HFF-Myc (cell line): ENCODE measurements around the gene FAM8A1.
"Not testable (repeated sequence)": the region's sequence is repeated elsewhere in the genome, so short reads cannot be mapped to it uniquely, and the experiment has no call there.

Experiments used
- DNase-seq: peaks from one replicate; pipeline ENCODE4 v3.0.0-alpha.2; 2011; ENCODE audit warnings: low read depth; ENCODE audit errors: extremely low read depth
- H3K4me3 ChIP-seq: replicated peaks from 2 replicates; pipeline ENCODE4 v1.5.1; 2011; ENCODE audit warnings: low read depth, mild to moderate bottlenecking, control low read depth, low read length
- CTCF ChIP-seq: IDR thresholded peaks from 2 replicates; pipeline ENCODE4 v1.5.1; 2012; ENCODE audit warnings: mild to moderate bottlenecking, low read depth, low read length, control low read depth; ENCODE audit errors: missing control alignments

FAM8A1 gene

DNA sequence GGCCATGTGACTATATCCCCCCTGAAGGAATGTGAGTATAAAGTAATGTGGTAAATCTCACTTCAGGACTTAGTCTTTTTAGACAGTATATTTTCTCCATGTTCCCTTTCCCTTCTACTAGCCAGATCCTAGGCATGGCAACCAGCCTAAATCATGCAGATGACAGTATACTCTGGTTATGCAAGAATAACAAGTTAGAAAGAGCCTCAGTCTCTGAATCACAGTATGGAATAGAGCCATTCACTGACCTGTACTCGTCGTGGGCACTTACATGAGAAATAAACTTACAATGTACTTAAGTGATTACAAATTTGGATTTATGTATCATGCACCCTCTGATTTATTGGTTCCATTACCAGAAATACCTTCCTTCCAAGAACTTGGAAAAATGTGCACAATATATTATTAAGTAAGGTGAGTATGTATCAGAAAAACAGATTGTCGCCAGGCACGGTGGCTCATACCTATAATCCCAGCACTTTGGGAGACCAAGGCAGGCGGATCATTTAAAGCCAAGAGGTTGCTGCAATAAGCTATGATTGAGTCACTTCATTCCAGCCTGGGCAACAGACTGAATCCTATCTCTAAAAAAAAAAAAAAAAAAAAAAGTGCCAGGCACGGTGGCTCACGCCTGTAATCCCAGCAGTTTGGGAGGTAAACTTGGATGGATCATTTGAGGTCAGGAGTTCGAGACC is 25.1 kb upstream of the FAM8A1 start:
- TF ChIP-seq CTCF, result no peak
- no peak overlapping the region for H3K4me3 ChIP-seq
- DNase-seq, result no peak

DNA sequence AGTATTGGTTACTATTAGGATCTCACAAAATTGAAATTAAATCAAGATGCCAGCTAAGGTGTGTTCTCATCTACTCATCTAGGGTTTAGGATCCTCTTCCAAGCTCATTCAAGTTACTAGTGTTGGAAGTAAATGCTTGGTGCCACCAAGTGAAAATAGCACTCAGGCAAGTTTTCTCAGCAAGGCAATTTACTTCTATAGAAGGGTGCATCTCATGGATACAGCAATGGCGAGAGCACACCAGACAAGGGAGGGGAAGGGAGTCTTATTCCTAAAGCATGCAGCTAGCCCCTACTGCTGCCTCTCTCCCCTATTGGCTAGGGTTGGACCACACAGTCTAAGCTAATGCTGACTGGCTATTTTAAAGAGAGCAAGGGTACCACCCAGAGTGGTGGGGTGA is 23.0 kb upstream of the FAM8A1 start:
- TF ChIP-seq CTCF, result no peak
- no peak for DNase-seq

GRCh38 chr6:17580518-17581048 is 19.5 kb upstream of the FAM8A1 start:
- TF ChIP-seq CTCF, result no peak
- DNase-seq, result no peak
- peak overlapping the region; percentile 44 for H3K4me3 ChIP-seq

More for the DNA sequence above, 23.0 kb upstream of the FAM8A1 start:
- H3K4me3 ChIP-seq, result no peak overlapping the region

DNA sequence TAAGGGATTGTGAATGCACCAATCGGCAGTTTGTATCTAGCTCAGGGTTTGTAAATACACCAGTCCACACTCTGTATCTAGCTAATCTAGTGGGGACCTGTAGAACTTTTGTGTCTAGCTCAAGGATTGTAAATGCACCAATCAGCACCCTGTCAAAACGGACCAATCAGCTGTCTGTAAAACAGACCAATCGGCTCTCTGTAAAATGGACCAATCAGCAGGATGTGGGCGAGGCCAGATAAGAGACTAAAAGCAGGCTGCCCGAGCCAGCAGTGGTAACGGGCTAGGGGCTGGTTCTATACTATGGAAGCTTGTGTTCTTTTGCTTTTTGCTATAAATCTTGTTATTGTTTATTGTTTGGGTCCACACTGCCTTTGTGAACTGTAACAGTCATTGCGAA is 18.8 kb upstream of the FAM8A1 start:
- H3K4me3 ChIP-seq, DNase-seq: not testable (repeated sequence)

DNA sequence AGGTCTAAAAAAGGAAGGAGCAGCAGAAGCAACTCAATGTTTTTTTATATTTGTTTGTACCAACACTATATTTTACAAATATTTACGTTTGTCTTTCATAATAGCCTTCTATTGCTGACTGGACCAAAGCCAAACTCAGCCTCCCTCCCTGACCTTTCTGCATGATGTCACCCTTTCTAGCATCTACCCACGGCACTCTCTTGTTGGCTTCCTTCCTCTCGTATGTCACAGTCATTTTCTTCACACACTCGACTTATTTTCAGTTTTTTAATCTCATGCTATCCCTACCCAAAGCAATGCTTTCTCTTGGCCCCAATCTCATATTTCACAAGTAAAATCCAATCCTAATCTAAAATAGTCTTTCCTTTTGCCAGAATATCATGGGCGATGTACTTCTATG is 16.3 kb upstream of the FAM8A1 start:
- no peak for DNase-seq
- TF ChIP-seq CTCF, result no peak
- H3K4me3 ChIP-seq, result no peak overlapping the region

- DNase-seq, result peak; percentile 66
- peak; percentile 57 for TF ChIP-seq CTCF
- H3K4me3 ChIP-seq, result no peak overlapping the region
Observed at GRCh38 chr6:17584241-17584803, 15.8 kb upstream of the FAM8A1 start.

- H3K4me3 ChIP-seq, result no peak overlapping the region
- no peak for DNase-seq
- no peak for TF ChIP-seq CTCF
Observed at GRCh38 chr6:17585766-17586490, 14.2 kb upstream of the FAM8A1 start.

DNA sequence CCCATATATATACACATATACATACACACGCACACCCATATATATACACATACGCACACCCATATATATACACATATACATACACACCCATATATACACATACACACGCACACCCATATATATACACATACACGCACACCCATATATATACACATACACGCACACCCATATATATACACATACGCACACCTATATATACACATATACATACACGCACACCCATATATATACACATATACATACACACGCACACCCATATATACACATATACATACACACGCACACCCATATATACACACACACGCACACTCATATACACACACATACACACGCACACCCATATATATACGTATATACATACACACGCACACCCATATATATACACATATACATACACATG is 13.5 kb upstream of the FAM8A1 start:
- not testable (repeated sequence) for DNase-seq, H3K4me3 ChIP-seq
